ENCODE results near the gene LRIT3. TPM values are rescaled to one million over a fixed set of nuclear protein-coding genes. Genes with fewer than 3 reads are reported as not detected.
"Not testable (repeated sequence)": the region's sequence is repeated elsewhere in the genome, so short reads cannot be mapped to it uniquely, and the experiment has no call there.

LRIT3 gene
- total and polyA plus RNA-seq, 10 donors, result 0.13 to 0.94 (median 0.28) TPM

GRCh38 chr4:109872950-109873656, 25.2 kb downstream of the LRIT3 start:
- intact Hi-C loops (cut with DNase I; ENCODE audit: low total_unique reads), result no loop called here

GRCh38 chr4:109873791-109874514, 26.0 kb downstream of the LRIT3 start:
- Histone ChIP-seq H3K9me3 (no peaks in the 10 kb centered on the region), H3K4me1 (no peaks in the 10 kb centered on the region), H3K27ac (no peak overlapping the region), H3K4me3 (no peak overlapping the region), H3K27me3 (replicated peaks in 1 of 7) (peaks cover 0 to 4% (median 0%) of the 10 kb centered on the region in 7 donors), H3K36me3 (peaks cover 0 to 9% (median 0%) of the 10 kb centered on the region in 6 donors)
- intact Hi-C loops (cut with DNase I; ENCODE audit: low total_unique reads), result no loop called here
- no peak for TF ChIP-seq POLR2AphosphoS5 (IDR thresholded peaks at IDR 0.05)
- no peak for TF ChIP-seq POLR2A (IDR thresholded peaks at IDR 0.05)
- TF ChIP-seq CTCF (IDR thresholded peaks at IDR 0.05 in 8 of 11, conservative IDR thresholded peaks at IDR 0.05 in 3 of 11), result no peak
- no peak for DNase-seq
- WGBS, 5 donors, result 69 to 80% (median 76%) methylated on average over 11 of the region's 11 CpGs

More at GRCh38 chr4:109872950-109873656, 25.2 kb downstream of the LRIT3 start:
- Histone ChIP-seq H3K27me3 (replicated peaks in 1 of 7) (no peaks in the 10 kb centered on the region), H3K4me3 (no peak overlapping the region), H3K9me3 (no peaks in the 10 kb centered on the region), H3K36me3 (peaks cover 0 to 9% (median 0%) of the 10 kb centered on the region in 6 donors), H3K4me1 (no peaks in the 10 kb centered on the region), H3K27ac (no peak overlapping the region)
- 92 to 97% (median 94%) methylated on average over 6 of the region's 6 CpGs for WGBS, 5 donors
- TF ChIP-seq CTCF (IDR thresholded peaks at IDR 0.05 in 8 of 11, conservative IDR thresholded peaks at IDR 0.05 in 3 of 11) (no peak), POLR2A (IDR thresholded peaks at IDR 0.05) (no peak), POLR2AphosphoS5 (IDR thresholded peaks at IDR 0.05) (no peak)
- DNase-seq, result no peak

- TF ChIP-seq CTCF (IDR thresholded peaks at IDR 0.05 in 8 of 11, conservative IDR thresholded peaks at IDR 0.05 in 3 of 11) (no peak), POLR2AphosphoS5 (IDR thresholded peaks at IDR 0.05) (no peak), POLR2A (IDR thresholded peaks at IDR 0.05) (no peak)
- no peak overlapping the region for H3K4me3 ChIP-seq
- no peaks in the 10 kb centered on the region for H3K9me3 ChIP-seq
- H3K36me3 ChIP-seq, result peaks cover 0 to under 1% (median 0%) of the 10 kb centered on the region in 6 donors
- peaks cover 0 to 8% (median 0%) of the 10 kb centered on the region in 7 donors for H3K27me3 ChIP-seq (replicated peaks in 1 of 7)
- 88 to 100% (median 91%) methylated on average over 1 of the region's 1 CpG for WGBS, 5 donors
- peak; percentile 20 for DNase-seq
- intact Hi-C loops (cut with DNase I; ENCODE audit: low total_unique reads), result no loop called here
- H3K27ac ChIP-seq, result no peak overlapping the region
- no peaks in the 10 kb centered on the region for H3K4me1 ChIP-seq
Measured at GRCh38 chr4:109875106-109875505, 27.2 kb downstream of the LRIT3 start.

GRCh38 chr4:109875553-109875952, 27.6 kb downstream of the LRIT3 start:
- H3K4me1 ChIP-seq; H3K4me3 ChIP-seq; H3K36me3 ChIP-seq; H3K9me3 ChIP-seq; intact Hi-C loops (cut with DNase I; ENCODE audit: low total_unique reads); H3K27ac ChIP-seq; DNase-seq: not testable (repeated sequence)
- 85 to 100% (median 86%) methylated on average over 1 to 2 of the region's 2 CpGs for WGBS, 5 donors
- H3K27me3 ChIP-seq (replicated peaks in 1 of 7), result peaks cover 0 to 12% (median 0%) of the 10 kb centered on the region in 7 donors
